Inflammatory macrophage treated with lipopolysaccharide for 1 hour (primary cell): ENCODE measurements around the gene IQSEC1.

Experiments used
- DNase-seq, 2 donors: peaks; one replicate each; pipeline ENCODE4 v3.0.0-alpha.2; 2020 to 2022

IQSEC1 gene

DNA sequence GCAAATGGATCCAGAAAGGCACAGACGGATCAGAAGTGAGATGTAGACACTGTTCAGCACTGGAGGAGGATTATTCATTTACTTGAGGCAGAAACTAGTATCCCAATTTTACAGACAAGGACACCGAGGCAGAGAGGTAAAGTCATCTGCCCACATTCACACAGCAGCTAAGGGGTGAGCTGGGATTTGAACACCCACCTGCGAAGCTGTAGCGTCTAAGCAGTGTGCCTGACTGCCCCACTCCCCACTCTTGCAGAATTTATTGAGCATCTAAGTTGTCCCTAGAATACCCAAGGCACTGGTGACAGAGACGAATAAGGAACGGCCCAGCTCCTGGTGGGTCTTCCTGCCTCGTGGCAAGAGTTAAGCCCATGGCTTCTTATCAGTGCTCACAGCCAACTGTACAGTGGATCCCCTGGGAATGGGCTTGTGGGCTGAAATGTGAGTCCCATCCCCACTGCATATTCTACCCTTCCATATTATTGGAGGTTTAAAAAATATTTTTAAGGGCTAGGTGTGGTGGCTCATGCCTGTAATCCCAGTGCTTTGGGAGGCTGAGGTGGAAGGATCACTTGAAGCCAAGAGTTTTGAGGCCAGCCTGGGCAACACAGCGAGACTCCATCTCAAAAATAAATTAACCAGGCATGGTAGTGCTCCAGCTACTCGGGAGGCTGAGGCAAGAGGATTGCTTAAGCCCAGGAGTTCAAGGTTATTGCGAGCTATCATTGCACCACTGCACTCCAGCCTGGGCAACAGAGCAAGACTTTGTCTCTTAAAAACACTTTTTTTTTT, 77.6 kb downstream of the IQSEC1 start:
- DNase-seq: no peak

DNA sequence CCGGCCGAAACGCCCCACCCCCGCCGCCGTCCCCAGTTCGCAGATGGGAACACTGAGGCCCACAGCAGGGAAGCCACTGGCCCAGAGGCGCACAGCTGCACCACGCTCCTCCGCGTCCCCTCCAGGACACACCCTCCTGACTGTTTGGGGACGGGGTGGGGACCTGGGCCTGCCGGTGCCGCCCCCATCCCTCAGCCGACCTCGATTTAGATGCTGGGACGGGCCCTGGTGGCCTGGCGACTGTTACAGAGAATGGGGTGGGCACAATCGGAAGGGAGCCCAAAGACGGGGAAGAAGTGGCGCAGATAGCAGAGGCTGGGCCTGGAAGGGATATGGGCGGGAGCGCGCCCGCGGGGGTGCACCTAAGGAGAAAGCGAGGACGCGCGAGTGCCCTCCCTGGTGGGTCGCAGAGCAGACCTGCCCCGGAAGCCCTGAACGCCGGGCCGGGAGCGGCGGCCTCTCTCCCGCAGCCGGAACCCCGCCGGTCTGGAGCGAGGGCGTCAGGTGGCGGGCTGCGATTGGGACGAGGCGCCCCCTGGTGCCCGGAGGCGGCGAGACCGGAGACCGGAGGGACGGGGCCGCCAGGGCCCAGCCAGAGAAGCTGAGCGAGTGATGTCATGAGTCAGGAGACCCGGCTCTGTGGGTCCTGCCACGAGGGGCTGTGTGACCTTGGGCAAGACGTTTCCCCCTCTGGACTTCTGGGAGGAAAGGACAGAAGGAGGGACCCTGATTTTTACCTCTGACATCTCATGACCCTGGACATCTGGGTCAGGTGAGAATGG, 78.4 kb downstream of the IQSEC1 start:
- peak; percentile 77 to 84 for DNase-seq

DNA sequence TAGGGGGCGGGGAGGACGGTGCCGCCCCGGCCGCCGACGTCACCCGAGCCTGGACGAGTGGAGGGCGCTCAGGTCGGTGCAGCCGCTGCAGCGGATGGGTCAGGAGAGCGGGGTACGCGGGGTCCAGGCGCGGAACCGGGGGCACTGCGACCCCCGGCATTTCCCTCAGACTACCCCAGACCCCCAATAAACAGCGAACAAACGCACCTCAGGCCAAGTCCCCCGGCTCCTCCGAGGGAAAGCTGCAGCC, 78.9 kb downstream of the IQSEC1 start:
- no peak for DNase-seq

DNA sequence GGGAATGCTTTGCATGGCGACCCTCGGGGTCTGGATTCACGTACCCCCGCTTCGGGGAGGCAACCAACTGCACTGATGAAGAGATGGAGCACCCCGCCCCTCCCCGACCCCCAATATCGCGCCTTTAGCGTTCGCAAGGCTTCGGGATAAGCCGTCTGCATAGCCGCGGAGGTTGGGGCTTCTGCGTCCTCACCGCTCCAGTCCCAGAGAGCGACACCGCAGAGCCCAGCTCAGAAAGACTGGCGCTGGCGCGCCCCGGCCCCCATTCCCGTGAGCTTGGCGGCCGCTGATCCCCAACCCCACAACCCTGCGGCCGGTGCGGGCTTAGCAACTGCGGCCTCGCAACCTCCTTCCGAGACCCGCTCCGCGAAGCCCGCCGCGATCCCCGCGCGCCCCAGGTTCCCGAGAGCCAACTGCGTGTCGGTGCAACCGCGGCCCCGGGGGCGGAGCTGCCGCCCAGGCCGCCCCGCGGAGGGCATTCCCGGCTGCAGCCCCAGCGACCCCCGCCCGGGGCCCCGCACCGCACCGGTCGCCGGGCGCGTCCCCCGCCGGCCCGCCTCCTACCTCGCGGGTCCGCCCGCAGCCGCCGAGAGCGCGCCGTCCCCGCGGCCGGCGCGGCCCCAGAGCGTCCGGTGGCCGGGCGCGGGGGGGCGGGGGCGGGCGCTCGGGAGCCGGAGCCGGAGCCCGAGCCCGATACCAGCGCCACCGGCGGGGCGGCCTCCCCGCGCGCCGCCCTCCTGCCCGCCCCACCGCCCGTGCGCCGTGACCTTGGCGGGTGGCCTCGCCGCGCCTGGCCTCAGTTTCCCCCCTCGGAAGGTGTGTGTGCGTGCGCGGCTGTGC, 79.5 kb downstream of the IQSEC1 start:
- DNase-seq: no peak

DNA sequence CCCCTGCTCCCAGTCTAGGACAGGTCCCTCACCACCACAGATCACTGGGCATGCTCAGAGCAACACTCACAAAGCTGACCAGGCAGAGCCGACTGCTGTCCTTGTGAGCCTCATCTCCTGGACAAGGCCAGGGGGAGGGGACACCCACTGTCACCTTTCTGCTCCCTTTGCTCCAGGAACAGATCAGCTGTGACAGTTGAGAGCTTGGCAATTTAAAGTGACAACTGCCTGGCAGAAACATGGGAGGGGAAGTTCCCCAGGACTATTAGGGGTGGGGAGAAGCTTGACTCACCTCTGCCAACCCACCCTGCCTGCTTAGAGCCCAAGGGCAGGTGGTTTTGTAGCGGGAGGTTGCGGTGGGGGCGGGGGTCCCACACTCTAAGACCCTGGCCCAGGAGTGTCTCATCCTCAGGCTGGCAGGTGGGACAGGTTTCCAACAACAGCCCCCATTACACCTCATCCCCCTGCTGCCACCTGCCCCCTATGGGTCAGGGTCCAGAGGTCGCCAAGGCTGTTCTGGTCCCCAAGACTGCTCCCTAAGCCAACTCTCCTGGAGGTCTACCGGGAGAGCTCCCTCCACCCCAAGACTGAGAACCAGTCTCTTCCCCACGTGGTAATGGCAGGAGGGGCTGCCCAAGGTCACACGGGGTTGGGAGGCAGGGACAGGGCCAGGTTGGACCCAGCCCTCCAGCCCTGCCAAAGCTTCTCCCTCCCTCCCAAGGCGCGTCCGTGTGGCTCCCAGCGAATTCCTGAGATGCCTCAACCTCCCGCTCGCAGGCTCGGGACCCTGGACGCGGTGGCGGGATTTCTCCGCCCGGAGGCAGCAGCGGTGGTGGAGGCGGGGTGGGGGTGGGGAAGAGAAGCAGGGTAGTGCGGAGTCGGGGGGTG, 80.4 kb downstream of the IQSEC1 start:
- no peak for DNase-seq

DNA sequence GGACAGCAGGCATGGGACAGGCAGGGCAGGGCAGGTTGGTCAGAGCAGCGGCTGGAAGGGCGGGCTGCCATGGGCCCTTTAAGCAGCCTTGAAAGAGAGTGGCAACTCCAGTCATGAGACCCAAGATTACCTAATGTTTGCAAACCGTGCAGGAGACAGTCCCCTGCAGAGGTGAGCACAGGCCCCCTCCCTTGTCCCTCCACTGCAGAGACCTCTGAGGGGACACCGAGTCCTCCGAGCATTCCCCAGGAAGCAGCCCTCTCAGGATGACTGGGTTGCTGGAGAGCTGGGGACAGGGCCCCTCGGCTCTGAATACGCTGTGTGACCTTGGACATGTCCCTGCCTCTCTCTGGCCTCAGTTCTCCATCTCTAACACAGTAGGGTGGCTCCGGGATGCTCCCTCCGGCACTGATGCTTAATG, 81.4 kb downstream of the IQSEC1 start:
- DNase-seq: no peak

DNA sequence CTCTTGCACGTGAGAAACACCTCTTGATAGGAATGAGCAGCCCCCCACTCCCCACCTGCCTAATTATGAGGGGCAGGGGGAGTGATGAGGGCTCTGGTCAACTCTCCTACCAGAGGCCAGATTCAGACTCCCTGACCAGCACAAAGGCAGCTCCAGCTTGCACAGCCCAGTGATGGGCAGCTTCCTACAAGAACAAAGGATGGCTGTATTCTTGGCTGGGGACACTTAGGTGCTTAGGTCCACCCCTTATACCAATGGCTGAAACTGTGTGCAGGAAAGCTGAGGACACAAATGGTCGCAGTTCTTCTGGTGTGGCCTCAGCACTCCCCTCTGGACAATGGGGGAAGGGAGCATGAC, 81.8 kb downstream of the IQSEC1 start:
- no peak for DNase-seq

DNA sequence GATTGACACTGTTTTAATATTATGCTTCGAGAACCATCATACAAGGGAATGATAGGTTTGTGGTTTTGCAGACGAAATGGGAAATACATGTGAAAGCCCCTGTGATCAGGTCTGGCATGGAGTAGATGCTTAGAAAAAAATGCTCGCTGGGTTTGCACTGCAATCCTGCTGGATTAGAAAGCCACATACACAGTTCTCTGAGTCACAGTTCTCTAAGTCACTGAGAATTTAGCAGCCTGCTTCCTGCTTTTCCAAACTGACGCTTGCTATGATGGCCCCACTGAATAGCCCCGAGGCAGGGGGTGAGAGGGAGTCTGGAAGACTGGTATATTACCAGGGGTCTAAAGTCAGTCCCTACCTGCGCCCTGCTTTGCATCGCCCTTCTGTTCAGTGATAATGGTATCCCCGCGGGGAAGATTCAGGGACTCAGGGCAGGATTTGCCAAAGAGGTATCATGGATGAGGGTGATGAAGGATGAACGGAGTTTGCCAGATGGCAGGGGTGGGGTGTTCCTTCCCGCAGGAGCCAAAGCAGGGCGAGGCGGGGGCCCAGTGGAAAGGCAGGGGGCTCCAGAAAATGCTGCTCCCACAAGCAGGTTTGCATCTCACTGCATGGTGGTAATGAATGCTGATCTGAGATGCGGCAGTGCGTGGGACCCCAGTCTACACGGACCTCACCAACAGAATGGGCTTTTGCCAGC, 82.3 kb downstream of the IQSEC1 start:
- DNase-seq: no peak

DNA sequence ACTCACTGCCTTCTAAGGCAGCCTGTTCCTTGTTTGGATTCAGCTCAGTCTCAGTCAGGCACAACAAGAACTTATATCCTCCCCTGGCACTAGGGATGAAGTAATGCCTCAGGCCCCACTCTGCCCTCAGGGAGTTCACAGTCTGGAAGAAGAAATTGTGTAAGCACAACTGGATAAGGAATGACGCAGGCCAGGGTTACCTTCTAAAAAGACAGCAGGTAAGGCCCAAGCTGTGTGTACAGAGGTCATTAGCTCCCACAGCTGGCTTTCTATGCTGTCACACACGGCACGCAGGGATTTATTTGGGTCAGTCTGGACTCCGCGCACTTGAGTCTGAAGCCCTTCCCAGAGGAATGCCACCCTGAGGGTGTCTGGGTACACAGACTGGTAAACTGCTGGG, 82.9 kb downstream of the IQSEC1 start:
- DNase-seq: no peak

DNA sequence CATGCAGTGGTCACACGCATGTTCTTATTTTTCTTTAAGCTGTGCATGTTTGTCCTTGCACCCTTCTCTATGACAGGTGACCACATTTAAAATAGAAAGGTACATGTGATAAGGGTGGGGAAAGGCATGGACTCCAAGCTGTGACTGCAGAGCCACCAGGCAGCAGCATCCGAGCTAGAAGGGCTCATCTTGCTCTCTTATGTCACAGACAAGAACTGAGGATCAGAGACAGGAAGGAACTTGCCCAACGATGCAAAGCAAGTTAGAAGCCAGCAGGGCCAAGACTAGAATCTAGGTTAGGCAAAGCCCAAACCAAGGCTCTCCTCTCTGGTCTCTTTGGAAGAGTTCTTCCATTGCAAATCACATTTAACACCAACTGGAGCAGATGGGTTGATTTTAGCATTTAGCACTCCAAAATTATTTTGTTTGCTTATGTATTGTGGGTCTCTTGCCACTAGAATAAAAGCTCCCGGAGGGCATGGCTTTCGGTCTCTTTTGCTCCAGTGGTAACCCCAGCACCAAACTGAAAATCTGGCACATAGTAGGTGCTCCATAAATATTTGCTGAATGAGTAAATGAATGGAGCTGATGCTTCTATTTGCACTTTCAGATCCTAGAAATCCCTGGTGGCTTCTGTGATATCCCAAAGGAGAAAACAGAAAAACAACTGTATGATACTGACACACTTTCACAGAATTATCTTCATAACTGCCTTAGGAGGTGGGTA, 84.3 kb downstream of the IQSEC1 start:
- no peak for DNase-seq

DNA sequence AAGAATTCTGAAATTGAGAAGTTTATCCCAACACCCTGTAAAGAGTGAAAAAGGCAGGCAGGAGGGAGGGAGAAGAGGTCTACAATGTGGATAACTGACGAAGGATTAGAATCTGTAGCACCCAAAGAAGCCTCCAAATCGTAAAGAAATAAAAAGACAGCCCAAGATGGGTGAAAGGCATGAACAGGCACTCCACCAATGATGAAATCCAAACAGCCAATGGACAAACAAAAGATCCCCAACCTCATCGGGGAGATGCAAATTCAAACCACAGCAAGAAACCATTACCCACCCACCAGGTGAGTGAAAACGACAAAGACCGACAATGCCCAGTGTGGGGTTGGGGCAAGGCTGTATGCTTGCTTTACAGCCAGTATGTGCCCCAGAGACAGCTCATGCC, 85.6 kb downstream of the IQSEC1 start:
- no peak for DNase-seq

DNA sequence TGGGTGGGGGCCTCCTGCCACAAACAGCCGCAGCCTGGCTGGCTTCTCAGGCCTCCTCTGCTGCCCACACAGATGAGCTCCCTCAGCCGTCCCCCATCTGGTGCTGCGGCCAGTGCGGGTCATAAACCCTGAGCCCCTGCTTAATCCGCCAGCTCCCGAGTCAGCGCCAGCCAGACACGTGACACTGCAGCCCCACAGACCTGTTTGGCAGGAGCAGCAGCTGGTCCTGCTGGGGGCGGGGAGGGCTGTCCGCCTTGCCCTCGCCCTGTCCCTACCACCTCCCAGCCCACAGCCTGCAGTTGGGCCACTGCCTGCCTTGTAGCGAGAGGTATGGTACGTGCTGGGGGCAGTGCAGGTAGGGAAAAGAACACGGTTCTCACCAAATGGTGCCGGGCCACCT, 86.2 kb downstream of the IQSEC1 start:
- DNase-seq: no peak

DNA sequence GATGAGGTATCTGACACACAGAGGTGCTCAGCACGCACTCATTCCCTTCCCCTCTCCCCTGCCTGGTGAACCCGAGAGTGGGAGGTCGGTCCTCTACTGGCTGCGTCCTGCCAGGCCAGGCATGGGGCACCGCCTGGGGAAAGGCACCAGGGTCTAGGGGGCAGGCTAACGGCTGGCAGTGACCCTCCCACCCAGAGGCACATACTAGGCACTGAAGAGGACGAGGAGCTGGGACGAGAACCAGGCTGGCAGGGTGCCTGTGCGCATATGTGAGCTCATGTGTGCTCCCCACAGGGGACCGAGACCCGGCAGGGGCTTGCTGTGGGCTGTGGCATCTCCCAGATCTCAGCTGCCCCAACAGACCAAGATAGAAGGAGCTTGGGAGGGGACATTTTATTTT, 86.7 kb downstream of the IQSEC1 start:
- no peak for DNase-seq

DNA sequence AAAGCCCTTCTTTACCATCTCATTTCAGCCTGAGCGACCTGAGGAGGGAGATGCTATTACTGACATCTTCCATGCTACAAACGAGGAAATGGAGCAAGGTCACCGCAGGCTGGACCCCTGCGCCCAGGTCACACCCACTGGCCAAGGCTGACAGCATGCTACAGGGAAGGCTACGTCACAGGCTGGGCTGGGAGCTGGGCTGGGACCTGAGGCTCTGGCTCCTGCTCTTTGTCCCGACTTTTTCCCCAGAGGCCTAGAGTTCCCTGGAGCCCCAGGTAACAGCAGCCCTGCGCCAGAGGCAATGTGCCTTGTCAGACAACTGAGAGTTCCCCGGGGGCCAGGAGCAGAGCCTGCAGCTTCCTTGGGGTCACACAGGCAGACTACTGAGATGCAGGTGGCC, 87.2 kb downstream of the IQSEC1 start:
- no peak for DNase-seq

DNA sequence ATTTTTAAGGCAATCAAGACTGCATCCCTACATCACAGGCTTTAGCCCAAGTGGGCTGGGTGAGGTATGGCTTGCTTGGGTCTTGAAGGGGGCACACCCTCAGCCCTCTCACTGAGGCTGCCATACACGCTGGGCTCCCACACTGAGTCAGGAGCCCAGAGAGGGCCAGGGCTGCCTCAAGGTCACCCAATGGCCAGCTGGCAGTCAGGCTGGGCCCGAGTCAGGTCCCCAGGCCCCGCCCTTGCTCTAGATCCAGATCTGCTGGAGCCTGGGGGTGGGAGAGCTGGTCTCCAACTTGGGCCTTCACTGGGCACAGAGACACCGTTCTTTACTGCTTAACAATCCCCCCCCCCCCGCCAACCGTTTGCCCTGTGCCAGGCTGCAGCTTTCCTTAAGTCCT, 88.1 kb downstream of the IQSEC1 start:
- DNase-seq: no peak

DNA sequence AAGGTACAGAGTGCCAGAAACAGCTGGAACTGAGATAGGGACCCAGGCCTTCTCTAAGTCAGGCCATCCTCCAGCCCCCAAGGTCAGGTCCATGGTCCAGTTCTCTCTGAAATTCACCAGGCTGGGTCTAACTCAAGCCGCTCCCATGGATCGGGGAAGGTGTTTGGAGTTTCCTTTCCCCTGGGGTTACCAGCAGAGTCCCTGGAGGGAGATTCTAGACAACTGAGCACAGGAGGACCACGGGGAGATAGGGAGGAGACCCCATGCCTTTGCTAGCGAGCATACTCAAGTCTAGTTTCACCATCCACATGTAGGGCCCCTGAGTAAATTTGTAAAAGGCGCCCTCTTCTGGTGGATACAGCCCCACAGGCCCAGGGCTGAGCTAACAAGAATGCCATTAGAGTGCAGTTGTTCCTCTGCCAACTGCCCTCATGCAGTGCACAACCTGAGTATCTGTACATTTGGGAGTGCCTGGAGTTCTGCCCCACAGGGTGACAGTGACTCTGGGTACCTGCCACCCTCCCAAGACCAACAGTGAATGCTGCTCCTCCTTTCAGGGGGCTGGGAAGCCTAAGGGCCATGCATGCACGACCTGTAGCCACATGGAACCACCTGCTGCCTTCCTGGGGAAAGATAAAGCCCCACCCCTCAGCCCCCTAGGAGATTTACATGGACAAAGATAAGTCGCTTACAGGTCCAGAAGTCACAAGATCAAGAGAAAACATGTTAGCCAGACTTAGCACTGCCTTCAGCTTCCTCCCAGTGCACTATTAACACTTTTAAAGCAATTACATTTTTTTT, 89.0 kb downstream of the IQSEC1 start:
- peak in 1 of 2 donors; percentile 78 for DNase-seq

DNA sequence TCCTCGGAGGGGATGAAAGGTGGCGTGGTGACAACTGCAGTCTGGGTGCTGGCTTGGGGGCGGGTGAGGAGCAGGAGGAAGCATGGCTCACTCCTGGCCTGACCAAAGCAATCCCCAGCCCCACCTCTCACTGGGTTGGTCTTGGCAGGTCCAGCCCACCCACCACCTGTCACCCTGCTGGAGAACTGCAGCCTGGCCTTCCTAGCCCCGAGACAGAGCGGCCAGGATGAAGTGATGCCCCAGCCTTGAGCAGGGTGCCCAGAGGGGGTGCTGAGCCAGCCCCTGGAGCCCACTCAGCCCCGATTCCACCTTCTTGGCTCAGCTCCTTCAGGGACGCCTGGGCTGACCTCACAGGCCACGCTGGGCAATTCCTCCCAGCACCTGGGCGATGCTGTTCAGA, 89.9 kb downstream of the IQSEC1 start:
- no peak for DNase-seq

DNA sequence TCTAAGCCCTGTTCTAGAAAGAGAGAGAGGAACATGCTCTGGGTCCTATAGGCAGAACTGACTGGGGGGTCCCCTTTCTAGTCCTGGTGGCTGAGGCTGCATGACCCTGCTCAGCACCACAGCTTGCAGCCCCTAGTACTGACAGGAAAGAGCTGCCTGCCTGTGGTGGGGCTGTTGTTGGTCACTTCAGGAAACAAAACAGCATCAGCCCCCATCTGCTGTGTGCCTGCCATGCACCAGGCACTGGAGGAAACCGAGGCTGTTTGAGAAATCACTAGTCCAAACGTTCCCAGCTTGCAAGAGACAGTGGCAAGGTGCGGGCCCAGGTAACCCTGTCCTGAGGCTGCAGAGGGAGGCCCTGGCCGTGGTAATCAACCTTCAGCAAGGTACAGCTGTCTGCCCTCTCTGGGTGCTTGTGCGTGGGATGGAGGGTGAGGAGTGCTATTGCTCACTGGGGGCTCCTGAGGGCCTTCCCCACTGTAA, 90.6 kb downstream of the IQSEC1 start:
- DNase-seq: no peak

DNA sequence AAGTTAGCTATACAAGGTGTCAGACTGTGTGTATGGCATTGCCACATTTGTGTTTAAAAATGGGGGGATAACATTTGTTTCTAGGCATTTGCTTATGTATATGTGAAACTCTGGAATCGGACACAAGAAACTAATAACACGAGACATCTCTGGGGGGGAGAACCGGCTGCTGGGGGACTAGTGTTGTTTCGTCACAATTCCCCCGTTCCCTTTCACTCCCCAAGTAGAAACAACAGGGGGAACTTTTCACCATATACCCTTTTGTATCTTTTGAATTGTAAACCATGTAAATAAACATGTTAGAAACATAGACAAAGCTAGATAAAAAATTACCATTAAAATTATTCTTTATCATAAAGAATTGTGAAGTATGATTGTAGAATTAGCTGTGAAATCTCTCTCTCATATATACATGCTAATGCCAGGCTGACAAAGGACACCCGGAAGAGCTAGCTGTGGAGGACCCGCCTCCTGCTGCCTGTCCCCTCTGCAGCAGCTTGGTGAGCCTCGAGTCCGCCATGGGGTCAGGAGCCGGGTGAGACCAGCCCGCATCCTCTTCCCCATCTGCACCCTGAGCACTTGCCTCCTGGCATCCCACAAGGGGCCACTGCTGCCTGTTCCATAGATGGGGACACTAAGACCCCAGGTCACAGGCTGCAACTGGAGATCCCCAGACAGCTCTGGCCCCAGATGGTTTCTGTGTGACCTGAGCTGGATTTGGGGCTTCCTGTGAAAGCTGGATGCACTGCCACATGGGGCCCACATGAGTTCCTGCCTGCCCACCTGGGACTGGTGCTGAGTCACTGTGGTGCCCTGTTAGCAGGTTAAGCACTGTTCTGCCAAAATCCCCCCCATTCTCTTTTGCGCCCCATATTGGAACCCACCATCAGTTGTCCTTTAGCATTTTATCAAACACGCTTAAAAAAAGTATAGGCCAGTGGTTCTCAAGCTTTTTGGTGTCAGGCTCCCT, 91.6 kb downstream of the IQSEC1 start:
- DNase-seq: no peak
